NCI-H748 (cell line): ENCODE data around the gene CAMTA1.

Source experiments
- DNase-seq: peaks from one replicate; lab custom pipeline; 2025; ENCODE audit not compliant: unreplicated experiment; lab: John Stamatoyannopoulos, UW

Gene CAMTA1

DNA sequence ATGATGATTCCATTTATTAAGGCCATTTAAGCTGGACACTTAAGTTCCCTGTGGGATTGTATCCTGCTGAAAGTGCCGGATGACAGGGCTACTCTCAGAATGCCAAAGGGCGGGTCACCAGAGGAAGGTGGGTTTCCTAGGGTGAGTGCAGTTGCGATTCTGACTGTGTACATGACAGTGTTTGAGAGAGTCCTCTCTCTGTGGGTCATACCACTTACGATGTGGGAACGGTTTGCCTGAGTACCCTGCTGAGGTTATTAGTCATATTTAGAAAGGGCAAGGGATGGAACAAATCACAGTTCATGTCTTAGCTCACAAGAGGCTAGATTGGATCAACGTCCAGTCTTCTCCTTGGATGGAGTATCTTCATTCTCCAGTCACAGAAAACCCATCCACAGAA lies 461.9 kb downstream of the CAMTA1 start:
- DNase-seq, result peak; percentile 9

DNA sequence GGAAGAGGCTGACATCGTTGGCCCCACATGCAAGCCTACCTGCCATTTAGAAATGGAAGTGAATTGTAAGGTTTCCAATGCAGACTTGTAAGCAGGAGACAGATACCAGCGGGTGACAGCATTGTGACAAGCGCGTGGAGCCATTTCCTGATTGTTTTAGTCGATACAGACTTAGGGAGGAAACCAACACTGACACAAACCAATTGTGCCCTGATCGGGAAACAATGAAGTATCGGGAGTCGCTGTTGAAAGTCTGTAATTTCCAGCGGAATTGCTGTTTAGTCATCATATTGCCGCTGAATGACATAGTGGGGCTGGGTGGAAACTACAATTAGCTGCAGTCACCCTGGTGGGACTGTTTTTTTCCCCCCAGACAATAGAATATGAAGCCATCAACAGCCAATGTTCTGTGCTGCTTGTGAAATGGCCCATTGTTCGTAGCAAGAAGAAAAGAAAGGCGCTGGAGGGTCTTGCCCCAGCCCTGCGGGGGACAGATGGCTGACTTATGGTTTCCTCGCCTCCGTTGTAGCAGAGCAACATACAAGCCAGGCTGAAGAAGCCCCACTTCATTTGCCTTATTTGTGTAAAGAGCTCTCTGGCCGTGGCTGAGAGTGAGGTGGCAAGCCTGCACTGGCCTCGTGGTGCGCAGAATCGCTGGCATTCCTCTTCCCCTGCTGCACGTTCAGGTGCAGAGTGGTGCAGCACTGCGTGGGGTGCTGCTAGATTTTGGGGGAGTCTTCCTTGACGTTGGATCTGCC lies 462.7 kb downstream of the CAMTA1 start:
- peak; percentile 90 for DNase-seq

DNA sequence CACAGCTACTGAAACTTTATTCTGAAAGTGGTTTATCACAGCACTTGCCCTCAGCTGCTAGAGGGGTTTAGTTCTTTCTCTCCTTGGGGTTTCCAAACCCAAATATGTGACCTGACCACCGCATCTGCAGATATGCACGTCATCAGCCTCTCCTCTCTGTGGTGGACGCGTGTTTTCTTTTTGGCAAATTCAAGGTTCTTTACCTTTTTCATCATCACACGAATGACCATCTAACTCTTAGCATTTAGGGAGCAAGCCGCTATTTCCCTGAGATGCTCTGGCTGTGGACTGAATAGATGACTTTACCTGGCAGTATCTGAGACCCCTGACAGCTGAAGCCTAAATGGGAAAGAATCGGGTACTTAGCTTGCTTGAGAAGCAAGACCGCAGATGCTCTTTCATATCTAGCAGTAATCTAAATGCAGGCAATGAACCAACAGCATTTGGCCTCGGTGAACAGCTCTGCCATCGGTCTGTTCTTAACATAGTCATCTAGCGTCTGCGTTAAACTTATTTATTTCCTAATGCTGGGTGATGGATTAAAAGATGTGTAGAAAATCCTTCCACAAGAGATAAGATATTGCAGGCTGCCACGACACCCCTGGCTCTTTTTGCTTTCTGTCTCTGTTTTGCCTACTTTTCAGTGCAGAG lies 463.4 kb downstream of the CAMTA1 start:
- no peak for DNase-seq

DNA sequence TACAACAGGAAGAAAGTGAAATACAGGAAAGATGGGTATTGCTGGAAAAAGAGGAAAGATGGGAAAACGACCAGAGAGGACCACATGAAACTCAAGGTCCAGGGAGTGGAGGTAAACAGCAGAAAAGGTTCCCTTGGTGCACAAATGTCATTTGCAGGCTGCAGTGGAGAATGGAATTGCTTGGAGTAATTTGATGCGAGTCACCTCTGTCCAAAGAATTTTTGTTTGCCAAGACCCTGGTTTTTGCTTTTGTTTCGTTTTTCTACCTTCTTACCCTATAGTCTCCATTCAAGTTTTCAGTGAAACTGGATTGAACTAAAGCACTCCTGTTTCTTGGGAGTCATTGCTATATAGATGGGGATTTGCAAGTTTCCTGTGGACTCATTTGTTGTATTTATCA lies 464.3 kb downstream of the CAMTA1 start:
- DNase-seq, result no peak

DNA sequence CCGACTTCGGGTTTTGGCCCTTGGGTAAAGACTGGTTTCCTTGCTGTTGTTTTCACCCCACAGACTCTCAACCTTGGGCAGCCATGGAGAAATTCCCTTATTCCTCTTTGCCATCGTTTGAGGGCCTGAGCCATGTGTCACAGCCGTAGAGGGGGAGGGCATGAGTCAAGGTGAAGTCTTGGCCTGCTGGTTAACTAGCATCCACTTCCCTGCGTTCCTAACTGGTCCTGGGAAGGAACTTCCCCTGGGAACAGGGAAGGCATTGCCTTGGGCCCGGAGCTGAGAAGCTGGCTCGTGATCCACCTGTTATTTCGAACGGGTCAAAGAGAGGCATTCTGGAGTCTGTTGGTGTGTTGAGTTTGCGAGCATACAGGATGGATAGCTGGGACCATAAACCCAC lies 464.9 kb downstream of the CAMTA1 start:
- no peak for DNase-seq

DNA sequence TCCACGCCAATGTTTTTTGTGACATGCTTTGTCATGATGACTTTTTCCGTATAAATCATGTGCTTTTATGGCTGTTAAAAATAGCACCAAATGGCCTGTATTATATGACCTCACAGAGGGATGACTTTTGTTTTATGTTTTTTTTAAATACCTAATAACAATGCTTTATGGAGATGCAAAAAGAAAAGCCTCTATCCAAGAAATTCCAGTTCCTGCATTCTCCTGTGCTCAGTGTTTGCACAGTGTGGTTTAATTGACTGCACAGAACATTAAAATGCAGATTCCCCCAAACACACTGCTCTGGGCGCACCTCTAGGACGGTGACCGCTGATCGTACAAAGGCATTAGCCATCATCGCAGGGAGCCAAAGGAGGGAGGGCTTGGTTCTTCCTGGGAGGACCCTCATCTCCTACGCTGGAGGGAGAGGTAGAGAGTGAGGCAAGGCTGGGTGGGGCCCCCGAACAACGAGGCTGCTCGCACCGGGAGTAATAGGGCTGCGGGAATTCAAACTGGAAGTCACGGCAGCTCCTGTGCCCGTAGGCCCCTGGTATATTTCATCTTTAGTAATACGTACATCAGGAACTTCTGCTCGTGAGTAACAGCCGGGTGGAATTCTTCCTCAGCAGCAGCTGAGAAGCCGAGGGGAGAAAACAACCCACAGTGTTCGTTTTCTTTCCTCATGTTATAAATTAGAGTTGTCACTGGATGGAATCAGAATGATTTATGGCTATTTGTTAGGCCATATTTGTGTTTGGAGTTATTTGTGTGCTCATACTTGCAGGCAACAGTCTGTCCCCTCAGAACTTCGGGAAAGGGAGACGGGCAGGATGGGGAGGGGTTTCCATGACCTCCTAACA lies 465.6 kb downstream of the CAMTA1 start:
- DNase-seq, result no peak

DNA sequence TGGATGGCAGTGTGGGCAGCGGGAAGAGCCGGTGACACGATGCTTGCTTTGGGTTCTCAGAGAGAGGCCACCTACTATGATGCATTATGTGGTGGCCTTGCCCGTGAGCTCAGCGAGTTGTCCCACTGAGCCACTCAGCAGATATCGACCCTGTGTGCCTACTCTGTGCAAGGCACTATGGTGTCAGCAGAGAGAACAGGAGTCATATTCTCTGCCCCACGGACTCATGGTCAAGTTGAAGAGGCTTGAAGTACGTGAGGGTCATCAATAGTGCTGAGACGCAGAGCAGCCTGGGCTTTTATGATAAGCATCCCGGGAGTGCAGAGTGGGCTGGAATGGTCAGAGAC lies 466.2 kb downstream of the CAMTA1 start:
- DNase-seq, result no peak

DNA sequence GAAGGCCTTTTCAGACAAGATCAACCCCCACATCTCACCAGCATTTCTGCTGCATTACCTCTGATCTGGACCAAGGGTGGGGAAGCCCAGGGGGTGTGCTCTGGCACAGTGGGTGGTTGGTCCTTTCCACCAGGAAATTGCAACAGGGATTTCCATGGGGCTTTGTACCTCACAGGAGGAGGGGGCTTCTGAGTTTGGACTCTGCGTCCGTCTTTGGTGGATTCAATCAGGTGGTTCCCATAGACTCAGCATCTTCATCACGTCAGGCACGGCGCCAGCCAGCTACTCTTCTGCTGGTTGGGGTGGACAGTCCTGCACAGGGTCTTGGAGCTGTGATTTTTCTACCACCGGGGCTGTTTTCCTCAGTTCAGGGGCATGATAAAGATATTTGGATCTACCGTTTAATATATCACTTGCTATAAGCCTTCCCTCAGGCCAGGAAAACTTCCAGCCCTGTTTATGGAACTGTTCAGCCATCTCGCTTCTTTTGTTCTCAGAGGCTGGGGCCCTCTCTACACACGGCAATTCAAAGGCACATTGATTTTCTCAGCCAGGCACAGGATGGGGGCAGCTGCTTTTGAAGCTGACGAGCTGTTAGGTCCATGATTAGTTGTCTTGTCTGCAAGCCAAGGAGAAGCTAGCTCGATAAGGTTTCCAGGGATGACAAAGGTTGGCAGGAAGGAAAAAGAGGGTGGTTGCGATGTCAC lies 467.3 kb downstream of the CAMTA1 start:
- no peak for DNase-seq

DNA sequence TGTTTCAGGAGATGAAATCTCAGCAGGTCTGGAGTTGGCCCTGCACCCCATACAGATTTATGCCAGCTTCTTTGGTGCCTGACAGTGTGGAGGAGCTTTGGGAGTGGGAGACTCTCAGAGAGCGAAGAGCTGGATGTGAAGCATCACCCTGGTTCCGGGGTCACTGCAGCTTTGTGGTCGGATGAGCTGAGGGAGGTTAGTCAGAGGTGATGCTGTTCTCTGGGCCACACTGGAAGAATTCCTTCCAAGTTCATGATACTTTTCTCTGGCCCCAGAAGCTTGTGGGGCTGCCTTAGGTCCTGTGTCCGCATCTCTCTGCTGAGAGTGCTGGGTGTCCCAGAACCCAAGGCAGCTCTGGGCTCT lies 467.8 kb downstream of the CAMTA1 start:
- no peak for DNase-seq

DNA sequence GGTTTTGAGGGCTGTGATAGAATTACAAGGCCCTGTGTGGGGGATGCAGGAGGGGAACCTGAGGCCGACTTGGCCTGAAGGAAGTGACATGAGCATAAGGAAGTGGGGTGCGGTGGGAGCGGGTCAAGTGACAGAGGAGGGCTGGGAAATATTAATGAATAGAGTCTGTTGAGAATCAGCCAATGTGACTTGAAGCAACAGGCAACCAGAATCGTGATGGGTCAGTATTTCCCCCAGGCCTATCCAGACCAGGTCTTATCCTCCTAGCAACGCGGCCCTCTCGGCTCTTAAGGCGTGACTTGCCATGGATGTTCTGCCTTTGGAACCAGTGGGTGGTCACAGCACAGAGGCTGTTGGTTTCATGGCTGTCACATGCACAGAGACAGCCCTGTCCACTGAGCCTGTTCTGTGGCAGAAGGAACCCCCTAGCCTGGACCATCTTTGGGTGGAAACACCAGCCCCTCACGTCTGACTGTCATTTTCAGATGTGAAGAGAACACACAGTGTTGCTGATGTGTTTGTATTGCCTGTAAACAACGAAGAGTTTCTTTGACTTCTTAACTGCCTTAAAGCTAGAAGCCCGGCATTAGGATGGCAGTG lies 468.8 kb downstream of the CAMTA1 start:
- DNase-seq, result no peak

DNA sequence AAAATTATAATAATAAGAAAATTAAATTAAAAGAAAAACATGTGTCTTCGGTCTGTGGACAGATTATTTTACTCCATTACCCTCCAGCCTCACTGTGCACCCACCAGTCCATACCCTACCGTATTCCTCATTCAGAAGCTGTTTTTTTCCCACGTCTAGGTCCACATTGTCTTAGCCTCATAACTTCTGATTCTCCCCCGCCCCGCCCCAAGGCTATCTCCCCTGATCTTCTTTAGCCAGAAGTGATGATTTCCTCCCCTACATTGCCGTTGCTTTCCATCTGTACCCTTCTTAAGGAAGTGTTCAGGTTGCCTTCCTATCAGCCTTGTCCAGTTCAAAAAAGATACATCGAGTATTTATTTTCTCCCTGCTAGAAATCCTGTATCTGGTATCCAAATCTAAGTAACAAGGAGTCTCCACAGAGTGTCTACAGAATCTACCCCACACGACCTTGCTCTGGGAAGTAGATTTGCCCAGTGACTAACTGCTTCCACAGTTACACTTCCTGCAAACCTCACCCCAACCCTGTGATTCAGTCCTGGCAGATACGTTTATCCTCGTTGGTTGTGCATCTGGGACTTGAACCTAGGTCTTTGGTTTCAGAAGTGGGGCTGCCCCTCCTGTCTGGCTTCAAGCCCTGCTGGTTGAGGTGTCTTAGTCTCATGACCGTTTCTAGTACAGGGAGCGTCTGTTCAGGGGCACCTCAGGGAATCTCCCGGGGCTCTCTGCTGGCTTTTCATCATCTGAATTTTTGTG lies 470.2 kb downstream of the CAMTA1 start:
- DNase-seq, result no peak

DNA sequence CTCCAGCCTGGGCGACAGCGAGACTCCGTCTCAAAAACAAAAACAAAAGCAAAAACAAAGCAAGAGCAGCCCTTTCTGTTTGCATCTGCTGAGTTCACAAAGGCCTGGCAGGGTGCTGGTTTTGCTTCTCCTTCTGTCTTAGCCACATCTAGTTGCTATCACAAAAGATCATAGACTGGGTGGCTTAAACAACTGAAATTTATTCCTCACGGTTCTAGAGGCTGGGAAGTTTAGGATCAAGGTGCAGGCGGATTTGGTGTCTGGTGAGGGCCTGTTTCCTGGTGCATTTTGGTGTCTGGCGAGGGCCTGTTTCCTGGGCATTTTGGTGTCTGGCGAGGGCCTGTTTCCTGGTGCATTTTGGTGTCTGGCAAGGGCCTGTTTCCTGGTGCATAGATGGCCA lies 471.3 kb downstream of the CAMTA1 start:
- no peak for DNase-seq

DNA sequence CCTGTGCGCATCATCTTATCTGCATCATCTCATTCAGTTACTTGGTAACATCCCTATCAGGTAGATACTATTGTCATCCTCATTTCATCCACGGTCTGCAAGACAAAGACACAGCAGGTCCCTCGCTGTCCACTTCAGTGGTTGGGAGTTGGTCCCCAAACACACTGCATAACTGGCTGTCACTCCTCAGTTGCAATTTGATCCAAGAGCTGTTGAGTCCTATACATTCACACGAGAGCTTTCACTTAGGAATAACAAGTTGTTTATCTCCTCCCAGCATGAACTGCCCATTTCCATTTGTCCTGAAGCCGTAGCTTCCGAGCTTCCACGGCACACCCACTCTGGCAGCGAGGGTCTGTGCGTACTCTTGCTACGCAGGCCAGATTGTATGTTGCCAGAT lies 472.0 kb downstream of the CAMTA1 start:
- peak; percentile 97 for DNase-seq

DNA sequence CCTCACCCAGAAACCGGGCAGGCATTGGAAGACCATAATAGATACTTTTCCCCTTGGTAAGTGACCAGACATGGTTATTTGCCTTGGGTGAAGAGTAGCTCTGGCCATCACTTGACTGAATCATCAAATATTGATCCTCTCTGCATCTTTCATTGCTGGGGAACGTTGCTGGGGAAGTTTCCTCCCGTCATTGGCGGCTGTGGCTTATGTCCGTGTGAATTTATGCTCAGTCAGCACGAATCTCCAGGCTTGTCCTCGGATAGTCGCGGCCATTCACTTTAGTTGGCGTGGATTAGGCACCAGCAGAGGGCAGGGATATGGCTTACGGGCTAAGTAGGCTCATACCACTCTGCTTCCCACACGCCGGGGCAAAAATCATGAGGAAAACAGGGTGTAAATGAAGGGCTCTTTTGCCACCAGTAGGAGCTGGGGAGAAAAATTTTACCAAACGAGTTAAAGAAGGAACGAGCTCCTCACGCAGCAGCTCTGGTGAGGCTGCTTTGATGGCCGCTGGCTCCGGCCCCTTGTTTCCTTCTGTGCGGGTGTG lies 473.4 kb downstream of the CAMTA1 start:
- peak; percentile 56 for DNase-seq

DNA sequence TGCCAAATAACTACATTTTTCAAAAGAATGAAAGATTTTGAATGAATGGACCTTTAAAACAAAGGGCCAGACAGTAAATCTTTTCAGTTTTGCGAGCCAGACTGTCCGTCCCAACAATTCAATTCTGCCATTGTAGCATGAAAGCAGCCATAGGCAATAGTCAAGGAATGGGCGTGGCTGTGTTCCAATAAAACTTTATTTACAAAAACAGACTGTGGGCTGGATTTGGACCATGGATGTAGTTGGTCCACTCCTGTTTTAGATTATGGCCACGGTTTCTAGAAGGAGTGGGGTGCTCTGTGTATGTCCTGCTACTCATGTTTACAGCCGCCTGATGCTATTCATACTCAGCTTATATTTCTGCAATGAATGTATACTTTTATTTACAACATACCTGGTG lies 474.7 kb downstream of the CAMTA1 start:
- DNase-seq, result no peak

DNA sequence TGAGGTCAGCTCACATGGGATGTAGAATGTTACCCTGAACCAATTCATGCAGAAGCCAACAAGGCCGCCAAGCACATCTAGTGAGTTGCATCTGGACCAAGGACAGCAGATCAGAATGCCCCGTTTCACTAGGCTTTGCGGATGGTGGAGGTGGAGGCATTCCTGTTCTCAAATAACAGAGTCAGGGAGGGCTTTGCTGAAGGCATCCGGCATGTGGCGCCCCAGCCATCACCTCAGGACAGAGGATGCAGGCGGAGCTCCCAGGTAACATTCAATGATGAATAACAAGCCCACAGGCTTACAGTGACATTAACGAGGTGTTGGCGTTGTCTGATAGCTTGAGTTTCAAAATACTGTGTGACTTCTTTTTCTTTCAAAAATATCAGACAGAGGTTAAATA lies 476.2 kb downstream of the CAMTA1 start:
- peak; percentile 4 for DNase-seq

DNA sequence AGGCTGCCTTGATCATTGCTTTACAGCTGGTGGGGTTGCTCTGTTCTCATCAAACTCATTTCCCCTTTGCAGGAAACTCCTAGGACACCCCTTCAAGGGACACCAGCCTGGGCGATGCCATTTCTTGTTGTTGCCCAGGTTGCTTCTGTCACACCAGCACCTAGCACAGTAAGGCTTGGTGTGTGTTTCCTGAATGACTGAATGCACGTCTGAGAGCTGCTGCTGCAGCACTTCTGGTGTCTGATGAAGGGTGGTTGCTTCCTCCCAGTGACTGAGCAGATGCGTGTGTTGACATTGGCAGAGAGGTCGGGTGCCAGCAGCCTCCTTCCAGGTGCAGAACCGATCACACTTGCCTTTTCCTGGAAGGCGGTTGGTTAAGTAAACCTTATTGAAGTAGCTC lies 477.4 kb downstream of the CAMTA1 start:
- peak; percentile 92 for DNase-seq

DNA sequence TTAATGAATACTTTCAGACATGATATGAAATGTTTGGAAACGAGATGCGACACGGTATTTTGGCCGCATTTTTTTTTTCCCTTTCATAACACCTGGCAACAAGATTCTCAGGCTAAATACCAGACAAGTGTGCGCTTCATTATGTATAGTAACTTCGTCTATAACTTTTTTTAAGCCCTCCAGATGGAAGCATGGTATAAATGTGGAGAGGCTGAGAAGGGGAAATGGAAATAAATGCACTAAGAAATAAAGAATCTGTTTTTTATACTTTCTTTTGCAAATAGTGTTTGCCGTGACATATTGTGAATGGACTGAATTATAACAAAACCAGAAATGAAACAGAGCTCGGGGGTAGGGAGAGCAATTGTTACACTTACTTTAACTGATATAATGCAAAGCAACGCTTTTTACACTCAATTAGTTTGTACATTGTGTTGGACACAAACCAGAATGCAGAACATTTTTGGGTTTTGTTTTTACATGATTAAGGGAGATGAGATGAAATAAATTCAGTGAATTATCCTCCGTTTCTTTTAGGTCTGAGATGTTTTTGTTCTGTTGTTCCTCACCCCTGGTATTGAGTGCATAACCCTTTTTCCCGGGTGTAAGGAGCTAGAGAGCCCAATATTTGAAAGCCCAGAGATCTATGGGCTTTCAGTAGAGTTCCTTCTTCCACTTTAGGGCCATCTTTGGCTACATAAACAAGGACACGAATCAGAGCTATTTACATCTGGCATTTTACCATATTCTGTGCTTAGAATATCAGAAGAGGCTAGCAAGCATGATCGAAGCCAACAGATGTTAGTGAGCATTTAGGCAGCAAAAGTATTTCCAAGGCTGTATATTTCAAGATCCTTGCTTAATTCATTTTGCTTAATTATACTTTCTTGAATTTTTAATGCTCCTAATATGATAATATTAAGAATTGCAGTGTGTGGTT lies 478.0 kb downstream of the CAMTA1 start:
- peak; percentile 8 for DNase-seq

DNA sequence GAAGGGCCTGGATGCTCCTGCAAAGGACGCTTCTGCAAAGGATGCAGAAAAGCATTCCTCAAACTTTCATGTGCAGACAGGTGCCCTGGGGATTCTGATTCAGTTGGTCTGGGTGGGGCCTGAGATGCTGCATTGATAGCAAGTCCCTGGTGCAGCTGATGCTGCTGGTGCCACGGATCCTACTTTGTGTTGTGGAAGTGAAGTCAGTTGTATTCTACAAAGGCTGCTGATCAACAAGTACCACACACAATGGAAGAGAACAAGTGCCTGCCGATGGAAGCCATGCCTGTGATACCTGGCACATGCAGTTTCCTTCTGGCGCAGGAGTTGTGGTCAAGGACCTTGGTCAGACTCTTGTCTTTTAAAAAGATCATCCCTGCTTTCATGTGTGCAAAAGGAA lies 478.8 kb downstream of the CAMTA1 start:
- peak; percentile 56 for DNase-seq
